H9 (cell line): Measurements from ENCODE around the gene ANKK1. TPM values are rescaled to one million over a fixed set of nuclear protein-coding genes. Genes with fewer than 3 reads are reported as not detected.

ENCODE experiments used
- DNase-seq: peaks from one replicate; pipeline ENCODE4 v3.0.0-alpha.2; 2017
- H2AFZ ChIP-seq: one replicate; pipeline ENCODE4 v1.6.1; 2013; ENCODE audit warnings: mild to moderate bottlenecking, low read length, control low read depth, moderate library complexity
- H2AK5ac ChIP-seq: 2 replicates; pipeline ENCODE4 v1.6.1; 2013; ENCODE audit warnings: low read length, control low read depth, mixed read lengths; ENCODE audit not compliant: insufficient read length
- H2BK120ac ChIP-seq: one replicate; pipeline ENCODE4 v1.6.1; 2013; ENCODE audit warnings: low read depth, mild to moderate bottlenecking, low read length, control low read depth, inconsistent platforms; ENCODE audit not compliant: poor library complexity, severe bottlenecking
- H2BK12ac ChIP-seq: 2 replicates; pipeline ENCODE4 v1.6.1; 2013; ENCODE audit warnings: low read length, control low read depth, mixed read lengths, low read depth; ENCODE audit not compliant: insufficient read length
- H2BK15ac ChIP-seq: 2 replicates; pipeline ENCODE4 v1.6.1; 2013; ENCODE audit warnings: low read depth, low read length, control low read depth
- H2BK20ac ChIP-seq: one replicate; pipeline ENCODE4 v1.6.1; 2013; ENCODE audit warnings: low read depth, mild to moderate bottlenecking, low read length, control low read depth, inconsistent platforms; ENCODE audit not compliant: poor library complexity, severe bottlenecking
- H2BK5ac ChIP-seq: 2 replicates; pipeline ENCODE4 v1.6.1; 2013; ENCODE audit warnings: low read length, control low read depth, mixed read lengths; ENCODE audit not compliant: insufficient read length
- H3K14ac ChIP-seq: 2 replicates; pipeline ENCODE4 v1.6.1; 2013; ENCODE audit warnings: low read length, control low read depth; ENCODE audit not compliant: insufficient read depth
- H3K18ac ChIP-seq: 2 replicates; pipeline ENCODE4 v1.6.1; 2013; ENCODE audit warnings: low read depth, mild to moderate bottlenecking, mixed read lengths, low read length, control low read depth; ENCODE audit not compliant: insufficient read length
- H3K23ac ChIP-seq: 2 replicates; pipeline ENCODE4 v1.6.1; 2013; ENCODE audit warnings: low read length, control low read depth, mixed read lengths, low read depth; ENCODE audit not compliant: insufficient read length
- H3K23me2 ChIP-seq: 2 replicates; pipeline ENCODE4 v1.6.1; 2013; ENCODE audit warnings: low read depth, mild to moderate bottlenecking, mixed read lengths, low read length, control low read depth; ENCODE audit not compliant: insufficient read length, poor library complexity, severe bottlenecking
- H3K27ac ChIP-seq: 2 replicates; pipeline ENCODE4 v1.5.1; 2013; ENCODE audit warnings: low read length, control low read depth, mixed read lengths, low read depth; ENCODE audit not compliant: insufficient read length
- H3K27me3 ChIP-seq: 2 replicates; pipeline ENCODE4 v1.6.1; 2013; ENCODE audit warnings: low read length, control low read depth, inconsistent platforms; ENCODE audit not compliant: insufficient read depth
- H3K4ac ChIP-seq: 2 replicates; pipeline ENCODE4 v1.6.1; 2013; ENCODE audit warnings: low read depth, mild to moderate bottlenecking, control low read depth, inconsistent platforms, low read length, moderate library complexity
- H3K4me1 ChIP-seq: 2 replicates; pipeline ENCODE4 v1.6.1; 2013; ENCODE audit warnings: low read length, control low read depth, inconsistent platforms; ENCODE audit not compliant: insufficient read depth
- H3K4me2 ChIP-seq: 2 replicates; pipeline ENCODE4 v1.6.1; 2013; ENCODE audit warnings: low read length, control low read depth, mixed read lengths; ENCODE audit not compliant: insufficient read length, insufficient read depth
- H3K56ac ChIP-seq: 2 replicates; pipeline ENCODE4 v1.6.1; 2013; ENCODE audit warnings: low read depth, mild to moderate bottlenecking, mixed read lengths, low read length, control low read depth; ENCODE audit not compliant: insufficient read length
- H3K79me1 ChIP-seq: 2 replicates; pipeline ENCODE4 v1.6.1; 2013; ENCODE audit warnings: low read depth, mild to moderate bottlenecking, moderate library complexity, low read length, control low read depth, inconsistent platforms; ENCODE audit not compliant: insufficient read depth, poor library complexity, severe bottlenecking
- H3K79me2 ChIP-seq: 2 replicates; pipeline ENCODE4 v1.6.1; 2013; ENCODE audit warnings: low read length, control low read depth, inconsistent platforms; ENCODE audit not compliant: insufficient read depth
- H3K9ac ChIP-seq: 2 replicates; pipeline ENCODE4 v1.6.1; 2013; ENCODE audit warnings: low read length, control low read depth, mixed read lengths; ENCODE audit not compliant: insufficient read length; ENCODE audit errors: extremely low read depth
- H3K9me3 ChIP-seq: one replicate; pipeline ENCODE4 v1.6.1; 2013; ENCODE audit warnings: low read depth, low read length, inconsistent platforms; ENCODE audit not compliant: control insufficient read depth
- H3T11ph ChIP-seq: one replicate; pipeline ENCODE4 v1.6.1; 2013; ENCODE audit warnings: mild to moderate bottlenecking, low read length, control low read depth, inconsistent platforms
- H4K20me1 ChIP-seq: one replicate; pipeline ENCODE4 v1.6.1; 2013; ENCODE audit not compliant: control insufficient read depth, insufficient read length, insufficient read depth
- H4K5ac ChIP-seq: 2 replicates; pipeline ENCODE4 v1.6.1; 2013; ENCODE audit warnings: low read depth, mild to moderate bottlenecking, mixed read lengths, low read length, control low read depth; ENCODE audit not compliant: insufficient read length
- H4K8ac ChIP-seq: replicated peaks from 2 replicates; pipeline ENCODE4 v1.6.1; 2013; ENCODE audit warnings: low read length, control low read depth, mixed read lengths, low read depth; ENCODE audit not compliant: insufficient read length
- H4K91ac ChIP-seq: 2 replicates; pipeline ENCODE4 v1.6.1; 2013; ENCODE audit warnings: low read depth, mild to moderate bottlenecking, moderate library complexity, mixed read lengths, low read length, control low read depth; ENCODE audit not compliant: insufficient read length
- H3K27ac Mint-ChIP-seq, 3 experiments: 2 replicates in 2 of 3; 3 replicates in 1 of 3; pipeline ENCODE4 v1.8.0; 2020 to 2021; ENCODE audit warnings: mixed read lengths in 3 of 3, mild to moderate bottlenecking in 1 of 3, moderate library complexity in 1 of 3
- H3K27me3 Mint-ChIP-seq: 2 replicates; pipeline ENCODE4 v1.8.0; 2021; ENCODE audit warnings: low read depth, mild to moderate bottlenecking, moderate library complexity, mixed read lengths
- H3K36me3 Mint-ChIP-seq, 3 experiments: 2 replicates in 2 of 3; 3 replicates in 1 of 3; pipeline ENCODE4 v1.8.0; 2020 to 2021; ENCODE audit warnings: low read depth in 3 of 3, mixed read lengths in 3 of 3; ENCODE audit not compliant: insufficient read depth in 1 of 3
- H3K4me1 Mint-ChIP-seq, 2 experiments: 2 replicates each; pipeline ENCODE4 v1.8.0; 2020; ENCODE audit warnings: mixed read lengths in 2 of 2
- H3K4me3 Mint-ChIP-seq, 2 experiments: 2 replicates in 1 of 2; 3 replicates in 1 of 2; pipeline ENCODE4 v1.8.0; 2020 to 2021; ENCODE audit warnings: mild to moderate bottlenecking in 2 of 2, mixed read lengths in 2 of 2, moderate library complexity in 1 of 2
- H3K9me3 Mint-ChIP-seq, 2 experiments: 2 replicates in 1 of 2; 3 replicates in 1 of 2; pipeline ENCODE4 v1.8.0; 2020; ENCODE audit warnings: mild to moderate bottlenecking in 2 of 2, mixed read lengths in 2 of 2, moderate library complexity in 1 of 2
- WGBS: extraction: QIAGEN DNeasy Blood & Tissue Kit; methylation state at CpG from one replicate; pipeline ENCODE4 v1.1.7; 2013; ENCODE audit warnings: missing lambda C conversion rate, low lambda C conversion rate, mixed read lengths; ENCODE audit not compliant: insufficient read length; ENCODE audit errors: extremely low coverage; 5-methylcytosine and 5-hydroxymethylcytosine counted together
- total RNA-seq: library from RNA; stranded (reverse); gene quantifications from 2 replicates; pipeline ENCODE4 v1.2.1, GENCODE V29; 2021
- TF ChIP-seq, protein P1 (sequence below): fragments of 200-600 bp; sonication (generic); conservative IDR thresholded peaks from 3 replicates; pipeline ENCODE4 v1.8.0; 2021; ENCODE audit warnings: antibody characterized with exemption, mild to moderate bottlenecking

The ANKK1 gene
- total RNA-seq, 1 experiment from 2014 or later: 0.20 TPM

DNA sequence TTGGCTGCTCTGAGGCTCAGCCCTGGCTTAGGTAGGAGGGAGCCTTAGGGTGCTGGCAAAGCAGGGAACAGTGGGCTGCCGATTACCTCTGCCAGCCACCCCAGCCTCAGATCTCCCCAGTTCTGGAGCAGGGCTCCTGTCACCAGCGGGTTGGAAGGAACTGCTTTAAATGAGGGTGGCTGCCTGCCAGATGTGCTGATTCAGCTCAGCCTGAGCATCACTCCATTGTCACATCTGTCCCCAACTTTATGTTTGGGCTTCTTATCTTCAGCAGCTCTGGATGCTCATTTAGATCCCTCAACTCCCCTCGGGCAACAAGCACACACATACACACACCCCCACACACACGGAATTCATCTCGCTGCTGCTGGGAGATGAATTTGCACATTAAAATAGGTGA is 16.9 kb upstream of the ANKK1 start:
- no peak overlapping the region for H2BK5ac ChIP-seq
- H3K79me1 ChIP-seq: no peaks in the 10 kb centered on the region
- H3K4me1 ChIP-seq: peaks cover 3% of the 10 kb centered on the region; the same call in 1 of the 2 replicates
- H2BK15ac ChIP-seq: no peak overlapping the region
- H4K91ac ChIP-seq: peak overlapping the region; percentile 26
- H3T11ph ChIP-seq: no peak overlapping the region
- H3K27me3 ChIP-seq: no peaks in the 10 kb centered on the region
- no peak overlapping the region for H3K4me2 ChIP-seq
- Mint-ChIP-seq H3K36me3 (no peaks in the 10 kb centered on the region), H3K4me1 (peaks cover 17 to 21% of the 10 kb centered on the region in 2 experiments), H3K27me3 (no peaks in the 10 kb centered on the region), H3K4me3 (no peak overlapping the region), H3K27ac (peak overlapping the region in 1 of 3 experiments; percentile 5; a peak in 1 of 7 replicates), H3K9me3 (no peaks in the 10 kb centered on the region)
- no peak overlapping the region for H2BK12ac ChIP-seq
- no peak overlapping the region for H2AFZ ChIP-seq
- H3K18ac ChIP-seq: no peak overlapping the region
- no peak overlapping the region for H3K9ac ChIP-seq
- no peak overlapping the region for H2BK20ac ChIP-seq
- no peaks in the 10 kb centered on the region for H3K9me3 ChIP-seq
- H2AK5ac ChIP-seq: no peak overlapping the region
- no peak overlapping the region for H3K4ac ChIP-seq
- no peak overlapping the region for H3K27ac ChIP-seq
- H3K23ac ChIP-seq: no peak overlapping the region
- no CpG with 5 or more reads among the region's 5 CpGs for WGBS
- no peak overlapping the region for H3K14ac ChIP-seq
- no peaks in the 10 kb centered on the region for H4K20me1 ChIP-seq
- no peaks in the 10 kb centered on the region for H3K23me2 ChIP-seq
- TF ChIP-seq, protein P1, sequence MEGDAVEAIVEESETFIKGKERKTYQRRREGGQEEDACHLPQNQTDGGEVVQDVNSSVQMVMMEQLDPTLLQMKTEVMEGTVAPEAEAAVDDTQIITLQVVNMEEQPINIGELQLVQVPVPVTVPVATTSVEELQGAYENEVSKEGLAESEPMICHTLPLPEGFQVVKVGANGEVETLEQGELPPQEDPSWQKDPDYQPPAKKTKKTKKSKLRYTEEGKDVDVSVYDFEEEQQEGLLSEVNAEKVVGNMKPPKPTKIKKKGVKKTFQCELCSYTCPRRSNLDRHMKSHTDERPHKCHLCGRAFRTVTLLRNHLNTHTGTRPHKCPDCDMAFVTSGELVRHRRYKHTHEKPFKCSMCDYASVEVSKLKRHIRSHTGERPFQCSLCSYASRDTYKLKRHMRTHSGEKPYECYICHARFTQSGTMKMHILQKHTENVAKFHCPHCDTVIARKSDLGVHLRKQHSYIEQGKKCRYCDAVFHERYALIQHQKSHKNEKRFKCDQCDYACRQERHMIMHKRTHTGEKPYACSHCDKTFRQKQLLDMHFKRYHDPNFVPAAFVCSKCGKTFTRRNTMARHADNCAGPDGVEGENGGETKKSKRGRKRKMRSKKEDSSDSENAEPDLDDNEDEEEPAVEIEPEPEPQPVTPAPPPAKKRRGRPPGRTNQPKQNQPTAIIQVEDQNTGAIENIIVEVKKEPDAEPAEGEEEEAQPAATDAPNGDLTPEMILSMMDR: no peak
- DNase-seq: no peak
- no peaks in the 10 kb centered on the region for H3K79me2 ChIP-seq
- no peak overlapping the region for H4K5ac ChIP-seq
- no peak overlapping the region for H4K8ac ChIP-seq
- H3K56ac ChIP-seq: no peak overlapping the region
- no peak overlapping the region for H2BK120ac ChIP-seq
